Caco-2 (cell line): ENCODE measurements around the gene AS3MT. TPM values are rescaled to one million over a fixed set of nuclear protein-coding genes. Genes with fewer than 3 reads are reported as not detected.
"Not testable (repeated sequence)": the region's sequence is repeated elsewhere in the genome, so short reads cannot be mapped to it uniquely, and the experiment has no call there.

ENCODE experiments used
- BruUV-seq: library from RNA; stranded (reverse); fragments of 400-500 nt; replicated peaks from 2 replicates; lab custom pipeline; 2021; lab: Mats Ljungman, UMichigan
- CTCF ChIA-PET: fragments of 300-600 bp; sonication (Branson Sonifier 250); formaldehyde crosslinking; loops from one replicate; lab custom pipeline; 2022; ENCODE audit warnings: antibody characterized with exemption; lab: Charles Lee
- POLR2A ChIA-PET: fragments of 300-600 bp; sonication (Branson Sonifier 250); formaldehyde crosslinking; loops from one replicate; lab custom pipeline; 2022; ENCODE audit warnings: antibody characterized with exemption; lab: Charles Lee
- DNase-seq, 2 experiments: peaks; one replicate each; pipeline versions ENCODE4 v3.0.0 to v3.0.0-alpha.2; 2020 to 2022
- H3K27me3 ChIP-seq: replicated peaks from 2 replicates; pipeline ENCODE4 v1.6.0; 2011; ENCODE audit warnings: low read length; ENCODE audit not compliant: control insufficient read depth, insufficient read depth
- H3K36me3 ChIP-seq: 2 replicates; pipeline ENCODE4 v1.5.1; 2011; ENCODE audit warnings: low read length; ENCODE audit not compliant: control insufficient read depth, insufficient read depth
- H3K4me1 ChIP-seq: fragments of 250-450 bp; sonication (Bioruptor Pico); 2 replicates; pipeline ENCODE4 v1.5.1; 2020; ENCODE audit warnings: mild to moderate bottlenecking
- H3K4me3 ChIP-seq: 2 replicates; pipeline ENCODE4 v1.5.1; 2011; ENCODE audit warnings: low read depth, mild to moderate bottlenecking, control low read depth, low read length
- H3K9me3 ChIP-seq: fragments of 250-450 bp; sonication (Bioruptor Pico); 2 replicates; pipeline ENCODE4 v1.5.1; 2020; ENCODE audit warnings: mild to moderate bottlenecking, moderate library complexity
- H3K27ac Mint-ChIP-seq: one replicate; pipeline ENCODE4 v1.8.0; 2022; ENCODE audit warnings: mixed read lengths; ENCODE audit not compliant: unreplicated experiment
- H3K27me3 Mint-ChIP-seq: one replicate; pipeline ENCODE4 v1.8.0; 2022; ENCODE audit warnings: mixed read lengths; ENCODE audit not compliant: insufficient read depth, unreplicated experiment
- H3K36me3 Mint-ChIP-seq: one replicate; pipeline ENCODE4 v1.8.0; 2022; ENCODE audit warnings: mild to moderate bottlenecking, mixed read lengths; ENCODE audit not compliant: insufficient read depth, unreplicated experiment
- H3K4me1 Mint-ChIP-seq: one replicate; pipeline ENCODE4 v1.8.0; 2022; ENCODE audit warnings: low read depth, mixed read lengths; ENCODE audit not compliant: unreplicated experiment
- H3K4me3 Mint-ChIP-seq: one replicate; pipeline ENCODE4 v1.8.0; 2022; ENCODE audit warnings: mild to moderate bottlenecking, moderate library complexity, mixed read lengths; ENCODE audit not compliant: unreplicated experiment
- H3K9me3 Mint-ChIP-seq: one replicate; pipeline ENCODE4 v1.8.0; 2022; ENCODE audit warnings: mixed read lengths; ENCODE audit not compliant: unreplicated experiment
- CTCF ChIP-seq, 2 experiments: fragments of 200-600 bp in 1 of 2; IDR thresholded peaks; 1 replicate in 1 of 2; 2 replicates in 1 of 2; pipeline versions ENCODE4 v1.5.1 to v1.8.0; 2011 to 2022; ENCODE audit warnings: antibody characterized with exemption in 1 of 2, control low read depth in 1 of 2, inconsistent platforms in 1 of 2, low read depth in 1 of 2, low read length in 1 of 2, mild to moderate bottlenecking in 1 of 2, moderate library complexity in 1 of 2; ENCODE audit not compliant: insufficient read depth in 1 of 2, severe bottlenecking in 1 of 2, unreplicated experiment in 1 of 2
- intact Hi-C: fragments of 100-400 bp; cut with micrococcal nuclease; formaldehyde crosslinking; loops from one replicate; pipeline ENCODE4 v1.10.0; 2022; ENCODE audit not compliant: unreplicated experiment
- total RNA-seq: library from RNA; stranded (reverse); gene quantifications from 2 replicates; pipeline ENCODE4 v1.2.3, GENCODE V29; 2022

The AS3MT gene
- total RNA-seq, 1 experiment from 2014 or later = 6.4 TPM

- H3K36me3 Mint-ChIP-seq = no peaks in the 10 kb centered on the region
- no peaks in the 10 kb centered on the region for H3K4me1 Mint-ChIP-seq
- Histone ChIP-seq H3K36me3 (no peaks in the 10 kb centered on the region), H3K9me3 (no peaks in the 10 kb centered on the region), H3K27me3 (no peaks in the 10 kb centered on the region), H3K4me1 (no peaks in the 10 kb centered on the region), H3K4me3 (no peak overlapping the region)
- no TSS peak for BruUV-seq
- H3K27ac Mint-ChIP-seq = no peak overlapping the region
- CTCF ChIA-PET = no interaction called here
- H3K27me3 Mint-ChIP-seq = no peaks in the 10 kb centered on the region
- no peaks in the 10 kb centered on the region for H3K9me3 Mint-ChIP-seq
- no peak overlapping the region for H3K4me3 Mint-ChIP-seq
- POLR2A ChIA-PET = no interaction called here
- no peak for TF ChIP-seq CTCF (IDR thresholded peaks at IDR 0.05; ENCODE audit: insufficient read depth in 1 of 2, low read depth in 1 of 2, low read length in 1 of 2, severe bottlenecking in 1 of 2, unreplicated experiment in 1 of 2)
- DNase-seq = no peak
- intact Hi-C loops = no loop called here
Measured at GRCh38 chr10:102926842-102927241, 57.6 kb downstream of the AS3MT start.

- H3K27me3 Mint-ChIP-seq = no peaks in the 10 kb centered on the region
- H3K27ac Mint-ChIP-seq = no peak overlapping the region
- DNase-seq = no peak
- no peaks in the 10 kb centered on the region for H3K27me3 ChIP-seq
- no peak overlapping the region for H3K4me3 ChIP-seq
- H3K9me3 ChIP-seq = no peaks in the 10 kb centered on the region
- no peak for TF ChIP-seq CTCF (IDR thresholded peaks at IDR 0.05; ENCODE audit: insufficient read depth in 1 of 2, low read depth in 1 of 2, low read length in 1 of 2, severe bottlenecking in 1 of 2, unreplicated experiment in 1 of 2)
- no peaks in the 10 kb centered on the region for H3K4me1 ChIP-seq
- no peaks in the 10 kb centered on the region for H3K4me1 Mint-ChIP-seq
- ChIA-PET CTCF (no interaction called here), POLR2A (no interaction called here)
- no peaks in the 10 kb centered on the region for H3K36me3 Mint-ChIP-seq
- no peaks in the 10 kb centered on the region for H3K9me3 Mint-ChIP-seq
- H3K36me3 ChIP-seq = no peaks in the 10 kb centered on the region
- BruUV-seq = no TSS peak
- no peak overlapping the region for H3K4me3 Mint-ChIP-seq
- intact Hi-C loops = no loop called here
Measured at GRCh38 chr10:102927311-102928010, 58.2 kb downstream of the AS3MT start.

GRCh38 chr10:102928442-102928841 is 59.2 kb downstream of the AS3MT start:
- POLR2A ChIA-PET, H3K27ac Mint-ChIP-seq, BruUV-seq: not testable (repeated sequence)

More at GRCh38 chr10:102928442-102928841, 59.2 kb downstream of the AS3MT start:
- H3K4me3 Mint-ChIP-seq, CTCF ChIA-PET, H3K4me1 ChIP-seq, H3K27me3 Mint-ChIP-seq, H3K36me3 ChIP-seq, H3K4me3 ChIP-seq, H3K4me1 Mint-ChIP-seq, DNase-seq, H3K27me3 ChIP-seq, H3K36me3 Mint-ChIP-seq, H3K9me3 Mint-ChIP-seq, H3K9me3 ChIP-seq, intact Hi-C loops: not testable (repeated sequence)
